C4-2B (cell line): ENCODE results near the gene NPLOC4.

ENCODE experiments used
- H3K27ac ChIP-seq: fragments of 450-650 bp; 2 replicates; pipeline ENCODE4 v1.5.1; 2017
- ZFX ChIP-seq: fragments of 450-650 bp; IDR thresholded peaks from 2 replicates; pipeline ENCODE4 v1.6.1; 2017
- TF ChIP-seq, protein P1 (sequence below): fragments of 450-650 bp; conservative IDR thresholded peaks from 2 replicates; pipeline ENCODE4 v1.5.1; 2017; ENCODE audit warnings: mild to moderate bottlenecking

The NPLOC4 gene

DNA sequence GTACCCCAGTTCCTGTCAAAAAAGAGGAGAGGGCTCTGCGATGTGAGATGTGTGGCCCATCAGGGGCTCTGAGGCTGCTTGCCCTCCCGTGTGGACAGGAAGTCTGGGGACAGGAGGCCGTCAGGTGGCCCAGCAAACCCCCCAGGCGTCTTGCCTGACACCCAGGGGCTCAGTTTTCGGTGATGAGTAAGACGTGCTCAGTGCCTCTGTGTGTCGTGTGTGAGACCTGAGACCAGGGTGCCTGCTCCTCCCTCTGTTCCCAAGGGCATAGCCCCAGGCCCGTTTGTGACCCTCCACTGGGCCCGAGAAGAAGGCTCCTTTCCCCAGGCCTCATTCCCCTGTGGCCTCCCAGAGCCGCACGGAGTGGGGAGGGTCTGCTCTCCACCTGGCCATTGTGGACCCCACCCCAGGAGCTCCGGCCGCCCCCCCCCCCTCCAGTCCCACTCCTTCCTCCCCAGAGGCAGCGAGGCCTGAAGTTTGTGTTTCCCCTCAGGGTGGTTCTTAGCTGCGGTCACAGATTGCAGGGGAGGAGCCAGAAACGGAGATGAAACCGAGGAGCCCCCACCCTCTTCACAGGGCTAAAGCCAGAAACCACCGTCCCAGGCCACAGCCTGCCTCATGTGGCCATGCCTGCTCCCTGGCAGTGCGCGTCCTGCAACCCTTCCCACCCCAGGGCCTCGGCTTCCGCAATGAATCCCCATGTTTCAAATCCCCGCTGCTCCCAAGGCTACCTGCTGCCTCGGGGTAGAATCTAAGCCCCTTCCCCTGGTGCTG lies 119.4 kb downstream of the NPLOC4 start:
- TF ChIP-seq ZFX = no peak
- TF ChIP-seq, protein P1, sequence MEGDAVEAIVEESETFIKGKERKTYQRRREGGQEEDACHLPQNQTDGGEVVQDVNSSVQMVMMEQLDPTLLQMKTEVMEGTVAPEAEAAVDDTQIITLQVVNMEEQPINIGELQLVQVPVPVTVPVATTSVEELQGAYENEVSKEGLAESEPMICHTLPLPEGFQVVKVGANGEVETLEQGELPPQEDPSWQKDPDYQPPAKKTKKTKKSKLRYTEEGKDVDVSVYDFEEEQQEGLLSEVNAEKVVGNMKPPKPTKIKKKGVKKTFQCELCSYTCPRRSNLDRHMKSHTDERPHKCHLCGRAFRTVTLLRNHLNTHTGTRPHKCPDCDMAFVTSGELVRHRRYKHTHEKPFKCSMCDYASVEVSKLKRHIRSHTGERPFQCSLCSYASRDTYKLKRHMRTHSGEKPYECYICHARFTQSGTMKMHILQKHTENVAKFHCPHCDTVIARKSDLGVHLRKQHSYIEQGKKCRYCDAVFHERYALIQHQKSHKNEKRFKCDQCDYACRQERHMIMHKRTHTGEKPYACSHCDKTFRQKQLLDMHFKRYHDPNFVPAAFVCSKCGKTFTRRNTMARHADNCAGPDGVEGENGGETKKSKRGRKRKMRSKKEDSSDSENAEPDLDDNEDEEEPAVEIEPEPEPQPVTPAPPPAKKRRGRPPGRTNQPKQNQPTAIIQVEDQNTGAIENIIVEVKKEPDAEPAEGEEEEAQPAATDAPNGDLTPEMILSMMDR = no peak
- H3K27ac ChIP-seq = peak overlapping the region; percentile 88; the same call in 1 of the 2 replicates

GRCh38 chr17:81517009-81517338 lies 119.9 kb downstream of the NPLOC4 start:
- TF ChIP-seq ZFX = no peak
- TF ChIP-seq, protein P1 = no peak
- no peak overlapping the region for H3K27ac ChIP-seq

DNA sequence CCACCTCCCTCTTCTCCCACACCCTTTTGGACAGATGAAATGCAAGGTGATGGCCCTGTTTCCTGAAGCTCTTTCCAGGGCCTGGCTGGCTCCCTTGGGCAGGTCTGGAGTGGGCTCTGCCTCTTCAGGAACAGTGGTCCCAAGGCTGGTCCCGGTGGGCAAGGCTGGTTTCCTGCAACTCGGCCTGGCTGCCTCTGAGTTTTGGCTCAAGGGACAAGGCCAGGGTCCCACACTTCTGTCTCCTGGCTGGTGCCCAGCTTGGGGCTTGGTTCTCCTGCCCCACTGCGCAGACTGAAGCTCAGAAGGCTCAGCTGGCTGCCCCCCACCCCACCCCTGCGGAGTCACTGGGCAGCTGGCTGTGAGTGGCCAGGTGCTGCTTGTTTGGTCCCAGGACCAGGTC lies 120.5 kb downstream of the NPLOC4 start:
- TF ChIP-seq, protein P1 = no peak
- no peak for TF ChIP-seq ZFX
- H3K27ac ChIP-seq = no peak overlapping the region

GRCh38 chr17:81515530-81516041 lies 121.3 kb downstream of the NPLOC4 start:
- H3K27ac ChIP-seq = no peak overlapping the region; the same call in 1 of the 2 replicates
- TF ChIP-seq, protein P1 = no peak
- TF ChIP-seq ZFX = no peak

GRCh38 chr17:81514739-81515529 lies 122.0 kb downstream of the NPLOC4 start:
- TF ChIP-seq, protein P1 = no peak
- TF ChIP-seq ZFX = no peak
- peak overlapping the region; percentile 54 for H3K27ac ChIP-seq

- peak overlapping the region; percentile 54 for H3K27ac ChIP-seq
- TF ChIP-seq, protein P1 = no peak
- TF ChIP-seq ZFX = no peak
These were observed 122.5 kb downstream of the NPLOC4 start for GRCh38 chr17:81514489-81514738.

DNA sequence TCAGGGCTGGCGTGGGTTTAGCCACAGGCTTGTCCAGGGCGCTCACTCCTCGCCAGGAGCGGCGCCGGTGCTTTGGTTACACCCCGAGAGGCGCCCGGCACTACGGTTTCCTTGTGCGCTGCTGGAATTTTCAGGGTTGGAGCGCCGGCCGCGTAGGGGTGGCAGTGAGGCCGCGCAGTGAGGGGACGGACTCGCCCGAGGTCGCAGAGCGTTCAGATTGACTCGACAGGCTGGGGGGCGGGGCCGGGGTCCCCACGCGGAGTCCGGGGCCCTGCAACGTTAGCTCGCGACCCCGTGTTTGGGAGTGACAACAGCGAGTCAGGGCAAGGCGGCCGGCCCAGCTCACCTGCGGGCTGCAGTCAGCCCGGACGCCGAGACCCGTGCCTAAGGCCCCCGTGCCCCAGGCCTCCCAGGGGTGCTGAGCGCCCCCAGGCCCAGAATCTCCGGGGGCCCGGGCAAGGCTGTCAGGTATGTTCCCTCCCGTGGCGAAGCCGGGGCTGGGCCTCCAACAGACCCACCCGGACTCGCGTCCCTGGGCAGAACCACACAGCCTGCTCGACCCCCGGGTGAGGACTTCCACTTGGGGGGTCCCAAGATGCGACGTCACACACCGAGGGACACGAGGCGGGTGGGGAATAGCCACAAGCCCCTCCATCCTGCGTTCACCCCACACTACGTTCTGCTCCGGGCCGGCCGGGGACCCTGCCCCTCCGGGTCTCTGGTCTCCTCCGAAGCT lies 123.0 kb downstream of the NPLOC4 start:
- peak overlapping the region; percentile 94 for H3K27ac ChIP-seq
- TF ChIP-seq, protein P1 = no peak
- TF ChIP-seq ZFX = no peak
